ENCODE results near the gene WNT3.

WNT3 gene

GRCh38 chr17:46733837-46734475 is 84.5 kb downstream of the WNT3 start:
- DNase-seq (ENCODE audit: low read depth in 1 of 2, low spot score in 1 of 2) = no peak

- no peak for DNase-seq (ENCODE audit: low read depth in 1 of 2, low spot score in 1 of 2)
Observed at GRCh38 chr17:46732754-46733398, 85.6 kb downstream of the WNT3 start.

- no peak for DNase-seq (ENCODE audit: low read depth in 1 of 2, low spot score in 1 of 2)
Observed at GRCh38 chr17:46732160-46732559, 86.3 kb downstream of the WNT3 start.

DNA sequence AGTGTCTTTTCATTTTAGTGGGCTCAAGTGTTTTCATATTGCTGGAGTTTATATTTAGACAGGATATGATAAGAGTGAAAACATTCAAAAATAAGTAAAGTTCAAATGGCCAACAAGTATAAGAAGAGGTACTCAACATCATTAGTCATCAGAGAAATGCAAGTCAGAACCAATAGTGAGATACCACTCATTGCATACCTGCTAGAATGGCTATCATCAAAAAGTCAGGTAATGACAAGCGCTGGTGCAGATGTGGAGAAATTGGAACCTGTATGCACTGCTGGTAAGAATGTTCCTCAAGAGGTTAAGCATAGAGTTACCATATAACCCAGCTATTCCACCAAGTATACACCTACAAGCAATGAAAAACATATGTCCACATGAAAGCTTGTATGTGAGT is 87.8 kb downstream of the WNT3 start:
- no peak for DNase-seq (ENCODE audit: low read depth in 1 of 2, low spot score in 1 of 2)

- no peak for DNase-seq (ENCODE audit: low read depth in 1 of 2, low spot score in 1 of 2)
Observed at GRCh38 chr17:46730026-46730425, 88.5 kb downstream of the WNT3 start.

DNA sequence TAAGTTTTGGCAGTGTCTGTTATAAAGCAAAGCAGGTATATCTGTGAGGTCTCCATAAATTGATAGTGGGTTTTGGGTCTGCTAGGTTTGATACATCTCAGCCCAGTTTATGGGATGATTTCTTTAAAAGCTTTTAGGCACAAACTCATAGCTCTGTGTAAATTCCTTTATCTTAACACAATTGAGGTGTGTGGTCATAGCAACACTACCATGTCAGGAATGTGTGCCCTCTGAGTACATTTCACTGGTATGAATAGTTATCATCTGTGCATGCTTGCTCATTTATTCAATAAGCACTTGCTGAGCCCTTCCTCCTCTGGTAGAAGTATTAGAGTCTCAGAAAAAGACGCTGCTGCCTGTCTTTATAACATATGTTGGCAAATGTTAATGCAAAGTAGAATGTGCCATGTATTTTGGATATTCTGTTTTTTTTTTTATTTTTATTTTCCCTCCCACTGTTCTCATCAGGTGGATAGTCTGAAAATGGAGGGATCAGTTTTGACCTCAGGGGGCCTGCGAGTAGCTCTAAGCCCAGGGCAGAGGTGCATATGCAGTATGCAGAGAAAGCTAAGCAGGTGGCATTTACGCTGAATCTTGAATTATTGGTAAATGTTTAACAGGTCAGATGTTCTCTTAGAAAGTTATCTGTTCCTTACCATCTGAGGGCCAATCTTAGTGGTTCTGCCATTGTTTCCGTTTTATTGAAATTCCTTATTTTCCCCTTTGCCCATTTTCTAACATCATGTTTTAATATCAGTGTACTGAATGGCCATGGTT is 90.7 kb downstream of the WNT3 start:
- DNase-seq (ENCODE audit: low read depth in 1 of 2, low spot score in 1 of 2) = no peak

DNA sequence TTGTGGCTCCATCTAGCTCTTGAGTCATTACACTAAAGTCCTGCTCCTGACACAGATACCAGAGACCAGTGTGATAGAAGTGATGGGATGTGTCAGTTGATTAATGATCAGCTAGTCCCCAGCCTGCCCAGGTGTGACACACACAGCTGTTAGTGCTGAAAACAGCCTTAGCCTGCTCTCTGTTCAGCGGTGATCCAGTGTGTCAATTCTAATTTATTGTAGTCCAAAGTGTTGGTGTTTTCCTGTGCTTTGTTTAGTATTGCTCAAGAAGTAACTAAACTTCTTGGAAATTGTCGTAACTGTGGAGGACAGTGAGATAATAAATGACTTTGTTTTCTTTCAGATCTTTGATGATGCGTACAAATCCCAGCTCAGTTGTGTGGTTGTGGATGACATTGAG is 92.3 kb downstream of the WNT3 start:
- no peak for DNase-seq (ENCODE audit: low read depth in 1 of 2, low spot score in 1 of 2)

- DNase-seq (ENCODE audit: low read depth in 1 of 2, low spot score in 1 of 2) = no peak
Observed at GRCh38 chr17:46722662-46723285, 95.7 kb downstream of the WNT3 start.

DNA sequence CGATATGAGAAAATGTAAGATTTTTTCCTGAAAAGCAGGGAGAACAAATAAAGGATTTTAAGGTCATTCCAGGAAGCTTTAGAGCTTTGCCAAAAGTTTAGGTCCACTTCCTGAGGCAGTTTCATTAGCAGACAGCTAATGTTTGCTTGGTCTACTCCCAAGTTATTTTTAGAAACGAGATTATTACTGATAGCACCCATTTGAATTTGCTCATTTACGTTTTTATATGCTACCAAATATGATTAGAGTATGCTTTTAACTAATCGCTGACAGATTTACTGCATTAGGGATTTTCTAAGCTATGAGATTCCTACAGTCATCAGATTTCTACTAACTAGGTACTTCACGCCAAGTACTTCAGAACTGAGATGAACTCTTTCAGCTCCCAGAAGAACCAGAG is 98.1 kb downstream of the WNT3 start:
- no peak for DNase-seq (ENCODE audit: low read depth in 1 of 2, low spot score in 1 of 2)

DNA sequence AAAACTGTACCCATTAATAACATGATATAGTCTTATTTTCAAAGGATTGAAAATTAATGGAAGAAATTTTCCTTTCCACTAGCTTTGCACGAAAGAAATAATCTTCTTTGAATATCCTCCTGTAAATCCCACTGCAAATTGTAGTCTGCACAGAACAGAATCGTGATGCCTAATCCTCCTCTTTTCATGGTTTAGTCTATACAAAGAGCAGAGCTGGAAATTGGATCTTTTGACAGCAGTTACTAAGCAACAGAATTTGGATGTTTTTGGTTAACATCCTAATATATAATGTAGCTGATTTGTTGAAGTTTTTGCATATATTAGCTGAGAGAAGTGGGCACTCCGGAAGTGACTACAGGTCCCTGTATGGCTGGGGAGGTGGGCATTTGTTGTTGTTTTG is 98.6 kb downstream of the WNT3 start:
- DNase-seq (ENCODE audit: low read depth in 1 of 2, low spot score in 1 of 2) = no peak

DNA sequence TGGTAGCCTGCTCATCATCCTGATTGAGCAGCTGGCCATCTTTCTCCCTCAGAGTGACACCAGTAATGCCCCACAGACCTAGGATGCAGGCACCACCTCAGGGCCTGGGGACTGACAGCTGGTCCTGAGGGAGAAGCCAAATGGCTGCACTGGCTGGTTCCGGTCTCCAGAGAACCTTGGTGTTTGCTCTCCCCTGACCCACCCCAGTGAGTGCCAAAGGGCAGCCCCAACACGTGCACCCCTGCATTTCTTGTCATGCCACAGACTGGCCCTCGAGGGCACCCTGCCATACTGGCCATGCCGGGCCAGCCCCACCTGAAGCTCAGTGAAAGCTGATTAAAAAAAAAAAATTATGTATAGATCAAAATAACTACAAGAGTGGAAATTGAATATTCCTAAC is 100.5 kb downstream of the WNT3 start:
- DNase-seq (ENCODE audit: low read depth in 1 of 2, low spot score in 1 of 2) = no peak

Measured in activated T-helper 1 cell treated with anti-CD3 and anti-CD28 coated beads, Interleukin-2, amount 50 U/mL, for 16 hours (primary cell).